HG03066 (cell line): ENCODE measurements around the gene MICAL2.

Experiments used
- ATAC-seq: cut with Tn5 transposase; IDR thresholded peaks from one replicate; pipeline ENCODE4 v1.9.1; 2021; ENCODE audit warnings: low read depth; ENCODE audit not compliant: unreplicated experiment

MICAL2 gene

DNA sequence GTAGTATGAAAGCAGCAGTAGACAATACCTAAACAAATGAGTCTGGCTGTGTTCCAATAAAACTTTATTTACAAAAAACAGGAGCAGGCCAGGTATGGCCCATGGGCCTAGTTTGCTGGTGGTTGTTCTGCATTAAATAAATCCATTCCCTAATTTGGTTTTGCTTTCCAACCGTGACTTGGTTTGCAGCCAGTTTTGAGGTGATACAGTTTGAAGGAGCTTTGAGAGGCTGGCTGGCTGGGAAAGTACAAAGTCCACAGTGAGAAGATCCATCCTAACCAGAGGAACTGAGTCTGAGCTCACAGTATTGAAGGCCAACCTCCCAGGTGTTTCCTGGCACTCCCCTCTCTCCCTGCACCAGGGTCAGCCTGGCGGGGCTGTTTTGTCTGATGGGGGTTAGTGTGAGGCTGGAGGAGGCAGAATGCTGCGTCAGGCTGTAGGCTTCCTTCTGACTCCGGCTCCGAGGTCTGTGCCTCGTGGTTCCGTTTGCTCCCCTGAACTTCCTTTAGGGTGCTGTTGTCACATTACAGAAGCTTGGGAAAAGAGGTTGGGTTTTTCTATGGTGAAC is 129.5 kb downstream of the MICAL2 start:
- ATAC-seq = no peak

DNA sequence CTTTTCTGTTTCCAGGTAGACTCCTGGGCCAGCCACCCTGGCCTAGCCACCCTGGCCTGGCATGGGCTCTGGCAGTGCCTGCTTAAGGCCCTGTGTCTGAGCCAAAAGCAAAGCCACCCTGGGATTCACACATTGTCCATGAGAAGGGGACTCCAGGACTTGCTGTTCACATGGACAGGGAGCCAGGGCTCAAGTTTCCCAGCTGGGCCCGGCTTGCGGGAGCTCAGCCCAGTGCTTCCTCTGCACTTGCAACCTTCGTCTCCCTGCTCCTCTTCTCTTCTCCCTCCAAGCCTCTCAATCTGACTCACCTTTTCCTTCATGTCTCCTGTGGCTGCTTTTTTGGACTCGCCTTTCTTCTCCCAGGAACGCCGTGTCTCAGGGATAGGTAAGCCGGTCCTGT is 130.3 kb downstream of the MICAL2 start:
- ATAC-seq = no peak

DNA sequence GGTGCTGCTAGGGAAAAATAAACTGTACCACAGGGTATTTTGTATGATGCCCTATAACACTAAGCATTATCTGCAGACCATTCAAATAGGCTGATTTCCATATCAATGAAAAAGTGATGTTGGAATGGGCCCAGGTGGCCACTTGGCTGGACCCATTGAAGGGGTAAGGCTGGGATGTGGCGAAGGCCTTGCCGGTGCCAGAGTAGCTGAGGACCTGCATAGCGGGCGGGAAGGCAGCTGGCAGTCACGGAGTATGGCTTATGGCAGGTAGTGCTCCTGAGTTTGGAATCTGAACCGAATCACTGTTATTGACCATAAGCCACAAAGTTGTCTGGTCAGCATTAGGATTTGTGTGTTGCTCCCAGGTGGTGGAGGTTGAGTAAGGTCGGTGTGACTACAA is 131.0 kb downstream of the MICAL2 start:
- ATAC-seq = no peak

DNA sequence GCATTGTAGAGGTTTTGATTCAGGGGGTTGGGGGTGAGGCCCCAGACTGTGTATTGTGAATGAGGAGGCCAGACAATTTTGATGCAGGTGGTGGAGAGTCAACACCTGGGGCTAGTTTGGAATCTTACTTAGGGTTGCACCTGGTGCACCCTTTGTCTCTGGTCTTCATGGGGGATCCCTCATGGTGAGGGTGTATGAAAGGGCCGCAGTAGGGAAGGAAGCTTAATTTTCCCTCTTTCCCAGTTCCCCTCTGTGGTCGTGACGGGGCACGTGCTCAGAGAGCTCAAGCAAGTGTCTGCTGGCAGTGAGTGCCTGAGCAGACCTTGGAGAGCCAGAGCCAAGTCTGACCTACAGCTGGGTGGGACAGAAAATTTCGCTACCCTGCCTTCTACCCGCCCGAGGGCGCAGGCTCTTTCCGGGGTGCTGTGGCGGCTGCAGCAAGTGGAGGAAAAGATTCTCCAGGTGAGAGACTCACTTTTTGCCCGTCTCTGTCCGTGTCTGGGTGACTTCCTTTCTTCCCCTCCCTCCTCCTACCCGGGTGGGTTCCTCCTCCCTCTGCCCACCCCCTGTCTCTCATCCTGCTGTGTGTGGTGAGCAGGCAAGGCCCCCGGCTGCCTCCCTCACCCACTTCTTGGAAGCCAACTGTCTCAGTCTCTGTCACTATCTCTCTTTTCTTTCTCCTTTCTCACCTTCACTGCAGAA is 131.7 kb downstream of the MICAL2 start:
- ATAC-seq = no peak

DNA sequence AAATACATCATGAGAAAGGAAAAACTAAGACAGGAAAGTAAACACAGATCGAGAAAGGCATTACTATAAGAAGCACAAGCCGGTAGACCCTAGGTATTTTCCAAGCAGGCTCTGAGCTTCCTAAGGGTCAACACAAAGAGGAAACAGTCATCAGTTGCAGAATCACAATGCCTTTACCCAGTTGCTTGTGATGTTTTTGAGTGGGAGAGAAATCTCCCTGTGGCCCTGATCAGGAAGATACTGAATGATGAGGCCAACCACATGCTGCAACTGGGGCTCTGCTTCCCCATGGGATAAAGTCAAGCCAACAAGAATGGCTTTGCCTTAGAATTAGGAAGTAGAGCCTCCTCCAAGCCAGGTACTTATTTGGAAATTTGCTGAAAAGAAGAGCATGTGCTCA is 132.6 kb downstream of the MICAL2 start:
- ATAC-seq = no peak

DNA sequence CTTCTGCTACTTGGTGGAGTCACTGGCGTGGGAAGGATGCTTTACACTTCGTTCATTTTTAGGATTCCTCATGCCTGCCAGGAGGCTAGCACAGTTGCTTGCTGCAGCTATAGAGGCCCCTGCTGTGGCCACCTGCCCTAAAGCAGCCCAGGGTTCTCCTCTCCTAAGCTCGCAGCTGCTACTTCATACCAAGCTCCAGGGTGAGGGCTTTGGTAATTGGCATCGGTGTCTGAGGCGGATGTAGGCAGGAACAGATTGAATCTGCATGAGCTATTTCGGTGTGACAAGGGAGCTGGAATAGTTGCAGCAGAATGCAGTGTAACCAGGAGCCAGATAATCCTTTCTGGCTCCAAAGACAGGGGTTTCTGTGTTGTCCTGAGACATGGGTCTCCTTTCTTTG is 133.1 kb downstream of the MICAL2 start:
- no peak for ATAC-seq

DNA sequence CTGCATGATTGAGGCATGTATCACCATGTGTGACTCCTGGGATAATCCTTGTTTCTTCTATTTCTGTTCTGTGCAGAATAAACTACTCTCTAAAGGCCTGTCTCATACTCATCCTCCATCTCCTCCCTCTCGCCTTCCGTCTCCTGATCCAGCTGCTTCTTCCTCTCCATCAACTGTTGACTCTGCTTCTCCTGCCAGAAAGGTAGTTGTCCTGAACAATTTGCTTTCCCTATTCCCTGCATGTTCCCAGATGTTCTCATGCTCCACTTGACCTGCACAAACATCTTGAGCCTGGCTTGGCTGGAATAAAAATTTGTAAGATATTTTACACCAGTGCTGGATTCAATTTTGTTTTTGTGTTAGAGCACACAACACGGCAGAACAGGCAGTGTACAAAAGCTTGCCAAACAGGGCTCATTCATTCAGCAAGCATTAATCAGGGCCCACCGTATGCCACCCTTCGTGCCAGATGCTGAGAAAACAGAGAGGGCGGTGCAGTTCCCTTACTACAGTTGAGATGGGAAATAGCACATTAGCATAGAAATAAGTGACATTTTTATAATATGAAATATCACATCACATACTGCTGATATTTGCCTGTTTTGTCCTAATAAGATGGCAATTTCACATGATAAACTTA is 133.6 kb downstream of the MICAL2 start:
- ATAC-seq = no peak

DNA sequence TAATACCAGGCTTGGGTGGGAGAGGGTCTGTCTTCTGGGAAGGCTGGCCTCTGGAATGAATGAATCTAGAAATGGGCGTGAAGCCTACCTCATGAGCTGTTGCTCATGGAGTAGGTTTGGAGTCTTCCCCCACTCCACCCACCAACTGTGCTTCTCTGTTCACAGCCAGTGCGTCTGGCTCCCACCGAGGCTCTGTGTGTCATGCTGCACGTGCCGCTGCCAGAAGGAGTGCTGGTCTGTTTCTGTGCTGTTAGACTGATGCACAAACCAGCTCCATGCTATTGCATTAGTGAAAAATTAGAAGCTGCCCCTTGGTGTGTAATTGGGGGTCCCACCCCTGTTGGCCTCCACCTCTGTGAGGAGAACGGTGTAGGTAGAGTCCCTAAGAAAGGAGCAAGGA is 134.7 kb downstream of the MICAL2 start:
- ATAC-seq = no peak

DNA sequence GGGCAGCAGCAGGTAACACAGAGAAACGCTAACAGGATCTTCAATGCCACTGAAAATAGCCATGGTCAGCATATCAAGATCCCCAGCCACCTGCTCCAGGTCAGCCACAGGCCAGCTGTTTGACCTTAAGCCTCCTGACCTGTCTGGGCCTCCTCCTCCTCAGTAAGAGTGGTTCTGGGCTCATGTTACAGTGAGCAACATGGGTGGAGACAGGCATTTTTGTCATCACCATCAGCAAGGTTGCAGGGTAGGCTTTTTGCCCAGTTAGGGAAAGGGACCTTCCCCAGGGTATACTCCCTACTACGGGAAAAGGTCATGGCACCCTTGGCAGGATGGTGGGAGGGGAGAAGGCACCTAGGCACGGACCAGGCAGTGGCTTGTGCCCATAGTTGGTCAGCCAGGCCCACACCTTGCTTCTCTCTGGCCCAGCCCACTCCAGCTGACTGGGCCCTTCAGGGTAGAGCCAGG is 135.2 kb downstream of the MICAL2 start:
- no peak for ATAC-seq

DNA sequence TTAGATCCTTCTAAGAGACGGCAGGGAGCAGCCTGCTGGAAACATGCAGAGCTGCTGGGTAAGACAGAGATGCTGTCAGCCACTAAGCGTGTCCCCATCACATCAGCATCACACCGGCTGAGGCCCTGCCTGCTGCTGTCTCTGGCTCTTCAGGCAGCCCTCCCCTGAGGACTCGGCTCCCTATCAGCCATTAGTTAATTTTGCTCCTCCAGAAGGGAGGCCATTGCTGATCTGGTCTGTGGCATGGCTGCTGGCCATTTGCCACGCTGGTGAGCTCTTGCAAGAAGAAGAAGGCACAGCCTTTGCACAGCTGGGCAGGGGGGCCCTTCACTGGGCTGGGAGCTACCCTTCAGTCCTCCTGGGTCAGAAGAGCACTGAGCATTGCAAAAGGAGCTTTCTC is 135.8 kb downstream of the MICAL2 start:
- ATAC-seq = no peak

DNA sequence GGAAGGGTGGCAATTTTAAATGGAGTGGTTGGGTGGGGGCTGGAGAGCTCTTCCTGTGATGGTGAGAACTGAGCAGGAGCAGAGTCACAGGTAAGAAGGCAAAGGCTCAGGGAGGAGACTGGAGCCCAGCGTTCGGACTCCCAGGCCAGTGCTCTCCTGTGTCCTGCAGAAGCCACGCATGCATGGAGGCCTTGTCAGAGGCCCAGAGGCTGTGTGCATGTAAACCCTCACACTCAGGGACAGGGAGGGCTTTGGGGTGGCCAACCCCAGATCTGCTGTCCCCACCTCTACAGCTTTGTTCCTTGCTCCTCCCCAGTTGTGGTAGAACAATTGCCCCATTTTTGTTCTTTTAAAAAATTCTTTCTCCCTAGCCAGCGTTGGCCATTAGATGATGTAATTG is 136.6 kb downstream of the MICAL2 start:
- ATAC-seq = no peak

DNA sequence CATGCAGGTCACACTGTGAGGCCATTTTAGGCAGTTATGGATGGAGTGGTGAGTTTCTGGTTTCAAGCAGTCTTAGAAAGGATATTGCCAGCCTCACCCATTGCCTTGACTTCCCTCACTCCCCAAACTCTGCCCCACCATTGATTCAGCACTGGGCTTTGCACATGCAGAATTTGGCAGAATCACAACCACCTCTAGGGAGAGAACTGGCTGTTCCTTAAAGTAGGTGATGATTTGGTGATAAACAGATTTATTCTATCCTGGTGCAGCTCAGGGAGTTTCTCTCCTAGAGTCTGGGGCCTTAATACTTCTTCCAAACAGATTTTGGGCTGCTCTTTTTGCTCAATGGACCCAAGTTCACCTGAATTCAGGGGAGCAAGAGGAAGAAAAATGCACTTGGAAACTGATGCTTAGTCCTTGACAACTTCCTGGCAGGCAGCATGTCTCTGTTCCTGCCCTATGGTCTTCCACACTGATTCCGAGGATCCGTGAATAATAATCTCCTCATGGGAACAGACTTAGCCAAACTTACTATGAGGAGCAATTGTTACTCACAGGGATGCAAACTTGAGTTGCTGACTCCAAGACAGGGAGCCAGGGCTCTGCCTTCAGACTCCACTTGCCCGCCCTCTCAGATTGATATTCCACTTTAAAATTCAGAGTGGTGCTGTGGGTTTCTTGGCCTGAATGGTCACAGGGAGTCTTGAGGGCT is 137.3 kb downstream of the MICAL2 start:
- no peak for ATAC-seq

DNA sequence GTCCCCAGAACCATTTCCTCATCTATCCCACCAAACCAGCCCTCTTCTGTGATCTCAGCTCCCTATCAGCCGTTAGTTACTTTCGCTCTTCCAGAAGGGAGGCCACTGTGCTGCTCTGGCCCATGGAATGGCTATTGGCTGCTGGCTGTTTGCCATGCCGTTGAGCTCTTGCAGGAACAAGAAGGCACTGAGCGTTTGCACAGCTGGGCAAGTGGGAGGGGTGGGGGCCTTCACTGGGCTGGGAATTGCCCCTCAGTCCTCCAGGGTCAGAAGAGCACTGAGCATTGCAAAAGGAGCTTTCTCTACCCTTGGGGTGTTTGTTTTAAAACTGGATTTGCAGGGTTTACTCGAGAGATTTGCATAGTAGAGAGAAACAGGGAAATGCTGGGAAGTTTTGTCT is 137.9 kb downstream of the MICAL2 start:
- no peak for ATAC-seq

DNA sequence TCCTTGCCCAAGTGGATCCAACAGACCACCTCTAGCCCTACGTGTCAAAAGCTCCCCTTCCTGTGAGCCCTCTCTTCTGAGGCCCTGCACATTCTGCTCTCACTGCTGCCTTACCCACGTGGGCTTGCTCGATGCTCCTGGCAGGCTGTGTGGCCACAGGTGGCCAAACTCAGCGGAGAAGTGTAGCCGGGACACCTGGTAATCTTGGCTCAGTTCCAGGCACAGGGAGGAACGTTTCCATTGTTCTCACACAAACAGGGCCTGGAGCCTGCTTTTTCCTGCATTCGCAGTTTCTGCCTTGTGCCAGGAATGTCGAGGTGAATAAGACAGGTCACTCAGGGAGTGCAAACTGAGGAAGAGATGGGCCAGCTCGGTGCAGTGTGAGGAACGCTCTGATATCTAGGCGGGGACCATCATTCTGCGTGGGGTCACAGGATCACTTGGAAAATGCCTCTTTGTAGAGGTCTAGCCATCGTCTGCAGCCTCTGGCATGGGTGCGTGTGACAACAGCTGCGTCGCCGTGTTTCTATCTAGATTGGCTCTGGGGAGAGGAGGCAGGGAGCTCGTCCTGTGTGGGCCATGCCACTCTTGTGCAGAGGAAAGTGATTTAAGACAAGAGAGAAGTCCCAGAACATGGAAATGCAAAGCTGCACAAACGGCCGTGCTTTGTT is 139.3 kb downstream of the MICAL2 start:
- ATAC-seq = no peak

DNA sequence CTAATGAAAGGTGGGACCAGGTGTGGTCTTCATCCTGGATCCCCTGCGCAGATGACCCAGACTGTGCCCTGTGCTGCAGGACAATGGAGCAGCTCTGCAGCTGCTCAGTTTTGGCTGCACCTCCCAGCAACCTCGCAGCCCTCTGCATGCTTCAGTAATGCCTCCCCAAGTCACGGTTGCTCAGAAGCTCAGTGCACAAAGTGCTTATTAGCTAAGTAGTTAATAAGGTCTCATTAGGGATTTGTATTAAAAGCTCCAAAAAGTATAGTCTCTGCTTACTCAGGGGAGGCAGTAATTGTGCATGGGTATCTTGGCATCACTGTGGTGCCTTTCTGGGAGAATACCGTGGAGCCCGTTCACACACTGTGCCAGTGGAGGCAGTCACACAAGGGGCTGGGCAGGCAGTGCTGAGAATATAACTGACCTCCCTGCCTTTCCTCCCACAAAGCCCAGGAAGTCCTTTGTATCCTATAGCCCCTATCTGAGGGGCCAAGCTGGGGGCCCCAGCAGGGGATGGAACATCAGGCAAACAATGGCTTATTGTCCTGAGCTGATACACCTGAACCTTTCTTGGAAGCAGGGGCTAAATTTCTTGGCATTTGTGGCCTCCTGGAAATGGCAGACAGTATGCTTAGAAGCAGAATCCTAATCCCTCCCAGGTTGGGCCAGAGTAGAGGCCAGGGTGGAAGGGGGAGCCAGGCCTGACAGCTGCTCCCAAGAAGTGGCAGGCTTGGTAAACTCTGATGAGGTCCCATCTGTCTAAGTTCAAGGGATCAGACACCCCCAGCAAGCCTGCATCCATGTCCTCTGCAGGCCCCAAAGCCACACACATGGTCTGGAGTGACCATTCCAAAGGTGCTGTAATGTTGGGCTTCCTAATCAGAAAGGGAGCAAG is 141.5 kb downstream of the MICAL2 start:
- ATAC-seq = no peak

DNA sequence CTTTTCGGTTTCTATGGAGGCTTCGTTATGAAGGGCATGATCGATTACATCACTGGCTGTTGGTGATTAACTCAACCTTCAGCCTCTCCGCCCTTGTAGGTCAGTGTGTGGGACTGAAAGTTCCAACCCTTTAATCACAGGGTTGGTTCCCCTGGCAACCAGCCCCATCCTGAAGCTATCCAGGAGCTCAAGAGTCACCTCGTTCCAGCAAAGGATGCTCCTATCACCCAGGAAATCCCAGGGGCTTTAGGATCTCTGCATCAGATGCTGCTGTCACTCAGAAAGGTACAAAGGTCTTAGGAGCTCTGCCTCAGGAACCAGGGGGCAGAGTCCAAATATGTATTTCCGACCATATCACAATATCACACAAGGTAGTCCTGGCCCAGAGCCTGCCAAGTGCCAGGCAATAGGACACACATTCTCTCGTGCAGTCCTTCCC is 143.5 kb downstream of the MICAL2 start:
- ATAC-seq = no peak

DNA sequence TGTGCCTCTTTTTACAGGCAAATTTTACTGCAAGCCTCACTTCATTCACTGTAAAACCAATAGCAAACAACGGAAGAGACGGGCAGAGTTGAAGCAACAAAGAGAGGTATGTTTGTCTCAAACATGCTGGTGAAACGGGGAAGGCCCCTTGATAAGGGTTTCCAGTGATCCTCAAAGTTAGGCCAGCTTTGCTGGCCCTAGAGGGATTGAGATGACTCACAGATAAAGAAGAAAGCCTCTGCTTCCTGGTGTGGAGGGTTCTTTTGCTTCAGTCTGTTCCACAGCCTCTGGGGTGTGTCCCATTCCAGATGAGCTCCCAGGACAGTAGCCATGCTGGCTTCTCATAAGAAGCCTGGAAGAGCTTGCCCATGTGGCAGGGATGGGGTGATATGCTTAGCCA is 148.1 kb downstream of the MICAL2 start:
- no peak for ATAC-seq

DNA sequence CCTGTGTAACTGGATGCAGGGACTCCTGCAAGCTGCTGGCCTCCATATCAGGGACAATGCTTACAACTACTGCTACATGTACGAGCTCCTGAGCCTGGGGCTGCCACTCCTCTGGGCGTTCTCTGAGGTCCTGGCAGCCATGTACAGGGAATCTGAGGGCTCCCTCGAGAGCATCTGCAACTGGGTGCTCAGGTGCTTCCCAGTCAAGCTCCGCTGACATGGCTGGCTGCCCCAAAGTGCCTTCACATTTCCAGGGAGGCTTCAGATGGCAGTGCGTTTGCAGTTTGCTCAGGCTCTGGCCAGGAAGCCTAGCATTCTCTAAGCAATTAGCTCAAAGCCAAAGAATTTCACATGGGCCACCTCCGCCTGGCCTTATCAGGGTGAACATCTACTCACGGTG is 149.6 kb downstream of the MICAL2 start:
- no peak for ATAC-seq

DNA sequence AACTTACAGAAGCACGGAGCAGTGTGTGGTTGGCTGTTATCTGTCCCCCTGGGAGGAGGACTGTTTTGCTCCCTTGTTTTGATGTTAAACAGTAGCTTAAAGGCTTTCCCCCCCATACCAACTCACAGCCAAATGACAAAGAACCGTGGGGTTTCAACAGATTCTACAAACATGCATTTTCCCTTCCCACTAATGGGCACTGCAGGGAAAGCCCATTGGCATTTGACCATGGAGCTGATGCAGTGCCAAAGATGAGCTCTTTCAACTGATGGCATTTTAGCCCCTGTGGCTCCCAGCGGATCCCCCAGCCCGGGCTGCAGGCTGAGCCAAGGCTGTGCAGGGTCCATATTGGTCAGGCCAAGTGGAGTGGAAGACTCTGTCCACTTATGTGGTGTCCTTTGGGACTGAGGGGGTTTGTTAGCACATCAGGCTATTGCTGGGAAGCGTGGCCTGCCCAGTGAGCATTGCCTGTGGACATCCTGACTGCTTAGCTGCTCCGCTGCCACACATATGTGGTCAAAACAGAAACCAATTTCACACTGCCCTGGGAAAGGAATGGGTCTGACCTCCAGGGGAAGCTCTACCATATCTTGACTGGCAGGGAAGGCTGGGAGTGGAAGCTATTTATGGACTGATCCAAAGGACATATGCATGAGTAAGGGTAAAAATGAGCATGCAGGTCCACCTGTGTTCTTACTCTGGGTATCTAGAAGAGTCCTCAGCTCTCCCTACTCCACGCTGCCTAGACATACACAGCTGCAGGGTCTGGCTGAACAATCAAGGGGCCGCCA is 150.5 kb downstream of the MICAL2 start:
- no peak for ATAC-seq
